Transverse colon (tissue), 4 donors: ENCODE measurements around the gene ADIPOR2. TPM values are rescaled to one million over a fixed set of nuclear protein-coding genes. Genes with fewer than 3 reads are reported as not detected.
"Not testable (repeated sequence)": the region's sequence is repeated elsewhere in the genome, so short reads cannot be mapped to it uniquely, and the experiment has no call there.

ENCODE experiments used
- DNase-seq: peaks from one replicate; pipeline ENCODE4 v3.0.0-alpha.2; 2019
- H3K27ac ChIP-seq, 4 donors: fragments of 200-600 bp; sonication (generic); 2 replicates each; pipeline ENCODE4 v1.5.1; 2016 to 2018; ENCODE audit warnings: inconsistent platforms in 4 of 4
- H3K27me3 ChIP-seq: fragments of 200-600 bp; sonication (generic); 2 replicates; pipeline ENCODE4 v1.5.1; 2017; ENCODE audit warnings: inconsistent platforms
- H3K36me3 ChIP-seq, 4 donors: fragments of 200-600 bp; sonication (generic); 2 replicates each; pipeline ENCODE4 v1.5.1; 2017 to 2019; ENCODE audit warnings: inconsistent platforms in 4 of 4
- H3K4me1 ChIP-seq, 4 donors: fragments of 200-600 bp; sonication (generic); 2 replicates each; pipeline ENCODE4 v1.5.1; 2017 to 2020; ENCODE audit warnings: inconsistent platforms in 4 of 4
- H3K4me3 ChIP-seq, 4 donors: fragments of 200-600 bp; sonication (generic); 1 replicate in 1 of 4; 2 replicates in 3 of 4; pipeline versions ENCODE4 v1.5.1 to v1.6.1; 2017 to 2019; ENCODE audit warnings: inconsistent platforms in 4 of 4
- H3K9me3 ChIP-seq, 2 donors: fragments of 200-600 bp; sonication (generic); 2 replicates each; pipeline ENCODE4 v1.5.1; 2017 to 2019; ENCODE audit warnings: inconsistent platforms in 2 of 2
- CTCF ChIP-seq, 5 experiments: fragments of 200-600 bp in 3 of 5; fragments of 450-650 bp in 2 of 5; sonication (generic) in 3 of 5; IDR thresholded peaks; 1 replicate in 2 of 5; 2 replicates in 3 of 5; pipeline ENCODE4 v1.5.1; 2016 to 2017; ENCODE audit warnings: antibody characterized with exemption in 5 of 5, inconsistent platforms in 3 of 5, mild to moderate bottlenecking in 2 of 5, moderate library complexity in 1 of 5
- EP300 ChIP-seq: sonication (generic); formaldehyde crosslinking; IDR thresholded peaks from one replicate; pipeline ENCODE4 v1.6.1; 2017; ENCODE audit warnings: antibody characterized with exemption, low read depth
- POLR2A ChIP-seq: fragments of 450-650 bp; IDR thresholded peaks from one replicate; pipeline ENCODE4 v1.6.1; 2016; ENCODE audit warnings: antibody characterized with exemption, mild to moderate bottlenecking, moderate library complexity
- POLR2AphosphoS5 ChIP-seq, 3 donors: sonication (generic); formaldehyde crosslinking; IDR thresholded peaks; one replicate each; pipeline ENCODE4 v1.6.1; 2016; ENCODE audit warnings: antibody characterized with exemption in 3 of 3
- WGBS, 2 donors: methylation state at CpG; one replicate each; pipeline ENCODE4 v1.1.5; 2018; ENCODE audit warnings: low coverage in 1 of 2; 5-methylcytosine and 5-hydroxymethylcytosine counted together
- in situ Hi-C, 4 donors: fragments of 200-750 bp; cut with MboI; loops; one replicate each; pipeline versions ENCODE4 v1.15.0 to v1.15.1; 2017; ENCODE audit warnings: low sequenced_read_pairs in 3 of 4, low pct_ligation_motif_present in 1 of 4, low pct_unique_long_range_greater_than_20kb in 1 of 4
- intact Hi-C: fragments of 100-400 bp; cut with DNase I; formaldehyde crosslinking; loops from one replicate; pipeline ENCODE4 v1.15.1; 2023; ENCODE audit warnings: low total_unique reads
- total RNA-seq, 4 donors: library from RNA; depleted of rRNA; stranded (reverse); fragments of >200 nt; gene quantifications; one replicate each; pipeline ENCODE4 v1.1.0, GENCODE V29; 2016

The ADIPOR2 gene
- total RNA-seq, 4 donors from 2014 or later: 27.9 to 74.2 (median 52.1) TPM

GRCh38 chr12:1711536-1712211, 20.8 kb downstream of the ADIPOR2 start:
- H3K4me3 ChIP-seq, H3K27ac ChIP-seq, H3K9me3 ChIP-seq, H3K36me3 ChIP-seq, H3K27me3 ChIP-seq, in situ Hi-C loops, DNase-seq, intact Hi-C loops: not testable (repeated sequence)
- H3K4me1 ChIP-seq: peaks cover 0 to 46% (median 12%) of the 10 kb centered on the region in 4 donors
- WGBS, 2 donors: 41 to 54% methylated on average over 3 of the region's 3 CpGs

- H3K27ac ChIP-seq, H3K27me3 ChIP-seq, H3K36me3 ChIP-seq, in situ Hi-C loops, H3K9me3 ChIP-seq, H3K4me3 ChIP-seq, intact Hi-C loops, DNase-seq: not testable (repeated sequence)
- peaks cover 0 to 46% (median 9%) of the 10 kb centered on the region in 4 donors for H3K4me1 ChIP-seq
- WGBS, 2 donors: 95 to 100% methylated on average over 1 to 5 of the region's 5 CpGs
These were observed 21.4 kb downstream of the ADIPOR2 start for GRCh38 chr12:1712305-1712704.

- DNase-seq, H3K27ac ChIP-seq, H3K36me3 ChIP-seq, in situ Hi-C loops, H3K27me3 ChIP-seq, H3K4me3 ChIP-seq, H3K9me3 ChIP-seq, intact Hi-C loops: not testable (repeated sequence)
- H3K4me1 ChIP-seq: peaks cover 0 to 44% (median 6%) of the 10 kb centered on the region in 4 donors
- 95 to 100% methylated on average over 1 to 5 of the region's 5 CpGs for WGBS, 2 donors
These were observed 22.0 kb downstream of the ADIPOR2 start for GRCh38 chr12:1712852-1713251.

- in situ Hi-C loops, DNase-seq, H3K27ac ChIP-seq, H3K9me3 ChIP-seq, H3K27me3 ChIP-seq, H3K4me3 ChIP-seq, intact Hi-C loops, H3K36me3 ChIP-seq: not testable (repeated sequence)
- 91 to 98% methylated on average over 3 to 11 of the region's 14 CpGs for WGBS, 2 donors
- peaks cover 0 to 44% (median 10%) of the 10 kb centered on the region in 4 donors for H3K4me1 ChIP-seq
These were observed 23.0 kb downstream of the ADIPOR2 start for GRCh38 chr12:1713783-1714348.

GRCh38 chr12:1715459-1715858, 24.6 kb downstream of the ADIPOR2 start:
- WGBS, 2 donors: 94 to 100% methylated on average over 2 to 8 of the region's 8 CpGs
- H3K9me3 ChIP-seq, H3K36me3 ChIP-seq, H3K27me3 ChIP-seq, H3K27ac ChIP-seq, H3K4me3 ChIP-seq, DNase-seq, intact Hi-C loops, in situ Hi-C loops: not testable (repeated sequence)
- peaks cover 4 to 48% (median 18%) of the 10 kb centered on the region in 4 donors for H3K4me1 ChIP-seq

GRCh38 chr12:1716215-1716862, 25.5 kb downstream of the ADIPOR2 start:
- H3K36me3 ChIP-seq: peaks cover 0 to 6% (median 0%) of the 10 kb centered on the region in 4 donors
- 64 to 65% methylated on average over 3 of the region's 3 CpGs for WGBS, 2 donors
- TF ChIP-seq POLR2A (no peak), POLR2AphosphoS5 (IDR thresholded peaks at IDR 0.05) (no peak), CTCF (IDR thresholded peaks at IDR 0.05) (no peak), EP300 (no peak)
- peaks cover 4 to 39% (median 18%) of the 10 kb centered on the region in 4 donors for H3K4me1 ChIP-seq
- H3K27me3 ChIP-seq: no peaks in the 10 kb centered on the region
- no peak overlapping the region for H3K4me3 ChIP-seq
- H3K27ac ChIP-seq: no peak overlapping the region
- in situ Hi-C loops: no loop called here
- no peak for DNase-seq
- H3K9me3 ChIP-seq: peaks cover 5 to 6% of the 10 kb centered on the region in 2 donors
- intact Hi-C loops: no loop called here
